HL-60 (cell line): ENCODE data around the gene DROSHA.

Experiments
- DNase-seq, 2 experiments: peaks; one replicate each; pipeline ENCODE4 v3.0.0-alpha.2; 2010 to 2020; ENCODE audit warnings: low read depth in 1 of 2, low spot score in 1 of 2
- H3K27ac ChIP-seq: fragments of 250-450 bp; sonication (Bioruptor Pico); replicated peaks from 2 replicates; pipeline ENCODE4 v1.5.1; 2020; ENCODE audit warnings: mild to moderate bottlenecking, moderate library complexity
- H3K27me3 ChIP-seq: fragments of 250-450 bp; sonication (Bioruptor Pico); 2 replicates; pipeline ENCODE4 v1.5.1; 2021; ENCODE audit warnings: mild to moderate bottlenecking, moderate library complexity; ENCODE audit not compliant: insufficient read depth, poor library complexity, severe bottlenecking
- H3K4me3 ChIP-seq: replicated peaks from 2 replicates; pipeline ENCODE4 v1.5.1; 2011; ENCODE audit warnings: mild to moderate bottlenecking, control low read depth, low read length; ENCODE audit not compliant: insufficient read depth
- GABPA ChIP-seq: IDR thresholded peaks from 2 replicates; pipeline ENCODE4 v1.6.1; 2012; ENCODE audit warnings: low read depth
- POLR2AphosphoS5 ChIP-seq: IDR thresholded peaks from 2 replicates; pipeline ENCODE4 v1.6.1; 2012; ENCODE audit warnings: low read depth
- SPI1 ChIP-seq: IDR thresholded peaks from 2 replicates; pipeline ENCODE4 v1.6.1; 2012; ENCODE audit warnings: low read depth, mild to moderate bottlenecking, borderline replicate concordance
- TF ChIP-seq, protein P1 (sequence below): IDR thresholded peaks from 2 replicates; pipeline ENCODE4 v1.6.1; 2012; ENCODE audit warnings: low read depth; ENCODE audit not compliant: insufficient replicate concordance
- TF ChIP-seq, protein P2 (sequence below): IDR thresholded peaks from one replicate; pipeline ENCODE4 v1.5.1; 2011; ENCODE audit warnings: low read length, control low read depth, inconsistent platforms; ENCODE audit not compliant: insufficient read depth

DROSHA gene

DNA sequence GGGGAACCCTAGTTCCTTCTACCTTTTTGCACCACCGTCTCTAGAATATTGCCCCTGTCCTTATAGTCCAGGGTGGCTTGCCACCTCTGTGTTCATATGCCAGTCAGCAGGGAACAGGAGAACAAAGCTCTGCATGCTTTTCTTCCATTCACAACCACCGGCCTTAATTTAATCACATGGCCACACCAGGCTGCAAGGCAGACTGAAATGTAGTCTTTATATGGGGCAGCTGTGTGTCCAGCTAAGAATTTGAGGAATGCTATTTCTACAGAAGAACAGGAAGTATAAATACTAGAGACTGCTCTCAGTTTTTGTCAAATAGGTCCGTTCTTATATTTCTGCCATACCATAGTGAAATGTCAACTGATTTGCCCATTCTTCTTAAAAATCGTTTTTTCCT, 6.0 kb upstream of the DROSHA start:
- no peaks in the 10 kb centered on the region for H3K27me3 ChIP-seq
- DNase-seq, result no peak
- no peak overlapping the region for H3K27ac ChIP-seq

DNA sequence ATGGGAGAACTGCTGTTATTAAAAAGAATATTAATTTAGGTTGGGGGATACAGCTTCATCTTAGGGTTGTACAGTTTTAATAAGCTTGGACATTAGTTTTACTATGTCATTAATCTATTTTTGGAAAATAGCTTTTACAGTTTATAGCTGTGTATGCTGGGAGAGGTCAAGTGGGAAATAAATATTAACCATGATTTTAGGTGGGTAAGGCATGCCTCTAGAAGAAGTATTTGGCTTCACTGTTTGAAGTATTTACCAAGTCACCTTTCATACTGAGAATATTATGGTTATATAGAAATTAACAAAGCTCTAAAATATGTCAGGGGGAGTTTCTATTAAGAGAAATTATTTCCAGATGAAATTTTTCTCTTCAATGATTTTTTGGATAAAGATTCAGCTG, 5.5 kb upstream of the DROSHA start:
- TF ChIP-seq SPI1, result no peak
- no peak for TF ChIP-seq GABPA
- TF ChIP-seq, protein P1, sequence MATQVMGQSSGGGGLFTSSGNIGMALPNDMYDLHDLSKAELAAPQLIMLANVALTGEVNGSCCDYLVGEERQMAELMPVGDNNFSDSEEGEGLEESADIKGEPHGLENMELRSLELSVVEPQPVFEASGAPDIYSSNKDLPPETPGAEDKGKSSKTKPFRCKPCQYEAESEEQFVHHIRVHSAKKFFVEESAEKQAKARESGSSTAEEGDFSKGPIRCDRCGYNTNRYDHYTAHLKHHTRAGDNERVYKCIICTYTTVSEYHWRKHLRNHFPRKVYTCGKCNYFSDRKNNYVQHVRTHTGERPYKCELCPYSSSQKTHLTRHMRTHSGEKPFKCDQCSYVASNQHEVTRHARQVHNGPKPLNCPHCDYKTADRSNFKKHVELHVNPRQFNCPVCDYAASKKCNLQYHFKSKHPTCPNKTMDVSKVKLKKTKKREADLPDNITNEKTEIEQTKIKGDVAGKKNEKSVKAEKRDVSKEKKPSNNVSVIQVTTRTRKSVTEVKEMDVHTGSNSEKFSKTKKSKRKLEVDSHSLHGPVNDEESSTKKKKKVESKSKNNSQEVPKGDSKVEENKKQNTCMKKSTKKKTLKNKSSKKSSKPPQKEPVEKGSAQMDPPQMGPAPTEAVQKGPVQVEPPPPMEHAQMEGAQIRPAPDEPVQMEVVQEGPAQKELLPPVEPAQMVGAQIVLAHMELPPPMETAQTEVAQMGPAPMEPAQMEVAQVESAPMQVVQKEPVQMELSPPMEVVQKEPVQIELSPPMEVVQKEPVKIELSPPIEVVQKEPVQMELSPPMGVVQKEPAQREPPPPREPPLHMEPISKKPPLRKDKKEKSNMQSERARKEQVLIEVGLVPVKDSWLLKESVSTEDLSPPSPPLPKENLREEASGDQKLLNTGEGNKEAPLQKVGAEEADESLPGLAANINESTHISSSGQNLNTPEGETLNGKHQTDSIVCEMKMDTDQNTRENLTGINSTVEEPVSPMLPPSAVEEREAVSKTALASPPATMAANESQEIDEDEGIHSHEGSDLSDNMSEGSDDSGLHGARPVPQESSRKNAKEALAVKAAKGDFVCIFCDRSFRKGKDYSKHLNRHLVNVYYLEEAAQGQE, result no peak
- TF ChIP-seq POLR2AphosphoS5, result no peak
- TF ChIP-seq, protein P2, sequence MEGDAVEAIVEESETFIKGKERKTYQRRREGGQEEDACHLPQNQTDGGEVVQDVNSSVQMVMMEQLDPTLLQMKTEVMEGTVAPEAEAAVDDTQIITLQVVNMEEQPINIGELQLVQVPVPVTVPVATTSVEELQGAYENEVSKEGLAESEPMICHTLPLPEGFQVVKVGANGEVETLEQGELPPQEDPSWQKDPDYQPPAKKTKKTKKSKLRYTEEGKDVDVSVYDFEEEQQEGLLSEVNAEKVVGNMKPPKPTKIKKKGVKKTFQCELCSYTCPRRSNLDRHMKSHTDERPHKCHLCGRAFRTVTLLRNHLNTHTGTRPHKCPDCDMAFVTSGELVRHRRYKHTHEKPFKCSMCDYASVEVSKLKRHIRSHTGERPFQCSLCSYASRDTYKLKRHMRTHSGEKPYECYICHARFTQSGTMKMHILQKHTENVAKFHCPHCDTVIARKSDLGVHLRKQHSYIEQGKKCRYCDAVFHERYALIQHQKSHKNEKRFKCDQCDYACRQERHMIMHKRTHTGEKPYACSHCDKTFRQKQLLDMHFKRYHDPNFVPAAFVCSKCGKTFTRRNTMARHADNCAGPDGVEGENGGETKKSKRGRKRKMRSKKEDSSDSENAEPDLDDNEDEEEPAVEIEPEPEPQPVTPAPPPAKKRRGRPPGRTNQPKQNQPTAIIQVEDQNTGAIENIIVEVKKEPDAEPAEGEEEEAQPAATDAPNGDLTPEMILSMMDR, result no peak
- H3K4me3 ChIP-seq, result no peak overlapping the region

More for the DNA sequence above, 6.0 kb upstream of the DROSHA start:
- H3K4me3 ChIP-seq, result no peak overlapping the region
- no peak for TF ChIP-seq SPI1
- TF ChIP-seq, protein P2, result no peak
- no peak for TF ChIP-seq POLR2AphosphoS5
- TF ChIP-seq, protein P1, result no peak
- no peak for TF ChIP-seq GABPA

DNA sequence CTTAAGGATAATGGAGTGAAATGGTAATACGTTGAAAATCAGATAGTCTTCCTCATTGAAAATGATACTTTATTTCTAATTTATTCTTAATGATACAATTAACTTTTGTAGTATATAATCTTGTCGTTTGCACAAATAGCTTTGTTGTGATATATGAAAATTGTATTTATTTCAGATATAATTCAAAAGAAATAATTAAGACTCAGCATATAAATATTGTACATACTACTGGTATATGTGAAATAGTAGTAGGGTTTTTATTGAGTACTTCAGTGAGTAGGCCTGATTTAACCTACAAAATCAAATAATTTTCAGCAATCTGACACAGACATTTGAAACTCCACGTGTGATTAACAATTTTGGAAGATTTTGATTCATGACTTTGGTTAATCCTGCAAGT, 5.0 kb upstream of the DROSHA start:
- no peak overlapping the region for H3K27ac ChIP-seq
- TF ChIP-seq, protein P2, result no peak
- no peak for TF ChIP-seq GABPA
- TF ChIP-seq POLR2AphosphoS5, result no peak
- TF ChIP-seq SPI1, result no peak
- TF ChIP-seq, protein P1, result no peak
- no peaks in the 10 kb centered on the region for H3K27me3 ChIP-seq
- no peak overlapping the region for H3K4me3 ChIP-seq
- DNase-seq, result no peak

More for the DNA sequence above, 5.5 kb upstream of the DROSHA start:
- no peak for DNase-seq
- Histone ChIP-seq H3K27ac (no peak overlapping the region), H3K27me3 (no peaks in the 10 kb centered on the region)
